PC-9 (cell line): Measurements from ENCODE around the gene DLGAP3.
A peak's percentile ranks its signal among the peaks of the same experiment; 100 is the strongest.

Experiments
- CTCF ChIP-seq: fragments of 200-600 bp; sonication (generic); conservative IDR thresholded peaks from 2 replicates; pipeline ENCODE4 v1.6.1; 2017; ENCODE audit warnings: mixed run types, antibody characterized with exemption, mild to moderate bottlenecking, moderate library complexity
- EZH2 ChIP-seq: fragments of 200-600 bp; sonication (generic); IDR thresholded peaks from 2 replicates; pipeline ENCODE4 v1.8.0; 2017; ENCODE audit warnings: antibody characterized with exemption, low read depth

- no peak for TF ChIP-seq EZH2
- TF ChIP-seq CTCF = peak; percentile 83
Observed at GRCh38 chr1:34859446-34860200, 69.8 kb downstream of the DLGAP3 start, which contains the start of gene SMIM12.
